ENCODE data around the gene ANKLE1. TPM values are rescaled to one million over a fixed set of nuclear protein-coding genes. Genes with fewer than 3 reads are reported as not detected.

ANKLE1 gene, protein sequence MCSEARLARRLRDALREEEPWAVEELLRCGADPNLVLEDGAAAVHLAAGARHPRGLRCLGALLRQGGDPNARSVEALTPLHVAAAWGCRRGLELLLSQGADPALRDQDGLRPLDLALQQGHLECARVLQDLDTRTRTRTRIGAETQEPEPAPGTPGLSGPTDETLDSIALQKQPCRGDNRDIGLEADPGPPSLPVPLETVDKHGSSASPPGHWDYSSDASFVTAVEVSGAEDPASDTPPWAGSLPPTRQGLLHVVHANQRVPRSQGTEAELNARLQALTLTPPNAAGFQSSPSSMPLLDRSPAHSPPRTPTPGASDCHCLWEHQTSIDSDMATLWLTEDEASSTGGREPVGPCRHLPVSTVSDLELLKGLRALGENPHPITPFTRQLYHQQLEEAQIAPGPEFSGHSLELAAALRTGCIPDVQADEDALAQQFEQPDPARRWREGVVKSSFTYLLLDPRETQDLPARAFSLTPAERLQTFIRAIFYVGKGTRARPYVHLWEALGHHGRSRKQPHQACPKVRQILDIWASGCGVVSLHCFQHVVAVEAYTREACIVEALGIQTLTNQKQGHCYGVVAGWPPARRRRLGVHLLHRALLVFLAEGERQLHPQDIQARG
- 15.0 and 16.5 TPM in 2 replicates for total RNA-seq (2021)
- long read RNA-seq, transcript ANKLE1-201 (9 exons, 3,218 nt) = major isoform, 8 of 56 reads
- long read RNA-seq, transcript ANKLE1-203 (8 exons, 1,821 nt) = minor isoform, 5 of 56 reads
- long read RNA-seq, partial matches to known transcripts = 25 of 56 reads
- long read RNA-seq, other reads (novel, unspliced or antisense) = 15 of 56 reads

DNA sequence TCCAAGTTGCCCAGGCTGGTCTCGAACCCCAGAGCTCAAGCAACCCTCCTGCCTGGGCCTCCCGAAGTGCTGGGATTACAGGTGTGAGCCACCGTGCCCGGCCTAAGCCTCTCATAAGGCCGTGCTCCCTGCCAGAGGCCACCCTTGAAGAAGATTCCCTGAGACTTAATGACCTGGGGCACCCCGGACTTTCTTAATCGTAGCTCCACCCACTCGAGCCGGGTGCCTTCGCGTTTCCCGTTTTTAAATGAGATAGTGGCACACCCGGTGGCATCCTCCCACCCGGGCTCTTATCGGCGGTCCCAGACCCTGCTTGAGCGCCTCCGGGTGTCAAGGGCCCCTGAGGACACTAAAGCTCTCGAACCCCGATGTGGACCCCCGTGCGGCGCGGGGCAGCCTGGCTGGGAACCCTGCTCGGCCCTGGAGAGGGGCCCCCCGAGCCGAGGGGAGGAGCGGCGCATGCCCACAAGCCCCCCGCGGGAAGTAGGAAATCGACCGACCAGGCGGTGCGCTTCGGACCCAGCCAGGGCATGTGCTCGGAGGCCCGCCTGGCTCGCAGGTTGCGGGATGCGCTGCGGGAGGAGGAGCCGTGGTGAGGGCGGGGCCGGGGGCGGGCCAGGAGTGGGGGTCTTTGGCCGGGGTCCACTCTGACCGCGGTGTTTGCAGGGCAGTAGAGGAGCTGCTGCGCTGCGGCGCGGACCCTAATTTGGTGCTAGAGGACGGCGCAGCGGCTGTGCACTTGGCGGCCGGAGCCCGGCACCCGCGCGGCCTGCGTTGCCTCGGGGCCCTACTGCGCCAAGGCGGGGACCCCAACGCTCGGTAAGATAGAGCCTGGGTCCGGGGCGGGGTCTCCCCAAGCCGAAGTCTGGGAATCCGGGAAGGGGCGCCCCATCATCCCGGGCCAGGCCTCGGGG lies at the start of gene ANKLE1:
Gene ANKLE1, plus strand, starts transcription at position 511 of the 914 bp plus-strand sequence. Its CDS starts 20 bp downstream, at position 531.
- Histone ChIP-seq H3T11ph (ENCODE audit: low read length) (no peak within 1 kb of the TSS), H3K4ac (ENCODE audit: low read depth, low read length) (no peak within 1 kb of the TSS), H3K27ac (ENCODE audit: insufficient read length, low read depth, low read length) (no peak within 1 kb of the TSS), H3K56ac (ENCODE audit: insufficient read length, low read depth, low read length) (no peak within 1 kb of the TSS), H2AK5ac (ENCODE audit: insufficient read length, low read length) (no peak within 1 kb of the TSS), H3K9me3 (ENCODE audit: control insufficient read depth, low read depth, low read length) (no peaks in the 10 kb centered on the region), H3K79me2 (ENCODE audit: insufficient read depth, low read length) (no peaks in the 10 kb centered on the region), H4K5ac (ENCODE audit: insufficient read length, low read depth, low read length) (no peak within 1 kb of the TSS), H3K9ac (ENCODE audit: extremely low read depth, insufficient read length, low read length) (no peak within 1 kb of the TSS), H3K4me1 (ENCODE audit: insufficient read depth, low read length) (no peaks in the 10 kb centered on the region), H3K23ac (ENCODE audit: insufficient read length, low read depth, low read length) (no peak within 1 kb of the TSS), H3K27me3 (ENCODE audit: insufficient read depth, low read length) (no peaks in the 10 kb centered on the region; the same call in 1 of the 2 replicates), H2BK20ac (ENCODE audit: low read depth, low read length, poor library complexity, severe bottlenecking) (no peak within 1 kb of the TSS), H3K4me2 (ENCODE audit: insufficient read depth, insufficient read length, low read length) (peak within 1 kb of the TSS; percentile 50), H2BK12ac (ENCODE audit: insufficient read length, low read depth, low read length) (no peak within 1 kb of the TSS), H2BK120ac (ENCODE audit: low read depth, low read length, poor library complexity, severe bottlenecking) (no peak within 1 kb of the TSS), H3K23me2 (ENCODE audit: insufficient read length, low read depth, low read length, poor library complexity, severe bottlenecking) (peaks cover 5% of the 10 kb centered on the region), H3K18ac (ENCODE audit: insufficient read length, low read depth, low read length) (peak within 1 kb of the TSS; percentile 52), H4K91ac (ENCODE audit: insufficient read length, low read depth, low read length) (no peak within 1 kb of the TSS), H2BK5ac (ENCODE audit: insufficient read length, low read length) (no peak within 1 kb of the TSS), H2AFZ (ENCODE audit: low read length) (no peak within 1 kb of the TSS), H4K8ac (replicated peaks; ENCODE audit: insufficient read length, low read depth, low read length) (no peak within 1 kb of the TSS), H2BK15ac (ENCODE audit: low read depth, low read length) (no peak within 1 kb of the TSS), H4K20me1 (ENCODE audit: control insufficient read depth, insufficient read depth, insufficient read length) (peaks cover 4% of the 10 kb centered on the region), H3K79me1 (ENCODE audit: insufficient read depth, low read depth, low read length, poor library complexity, severe bottlenecking) (no peaks in the 10 kb centered on the region), H3K14ac (ENCODE audit: insufficient read depth, low read length) (peak within 1 kb of the TSS; percentile 75)
- Mint-ChIP-seq H3K27me3 (ENCODE audit: low read depth) (peaks cover 7% of the 10 kb centered on the region), H3K4me3 (peak within 1 kb of the TSS; percentile 75 to 90), H3K9me3 (no peaks in the 10 kb centered on the region; a peak in 1 of 5 replicates), H3K4me1 (peaks cover 4 to 5% of the 10 kb centered on the region in 2 experiments; a peak in 2 of 4 replicates), H3K36me3 (ENCODE audit: insufficient read depth in 1 of 3, low read depth in 3 of 3) (peaks cover 35 to 39% (median 37%) of the 10 kb centered on the region in 3 experiments), H3K27ac (0 out of 7 replicates have a peak within 1 kb of the TSS, but pooled peaks of 1 of the 3 experiments have one; percentile 82)
- no CpG with 5 or more reads among the region's 75 CpGs for WGBS (ENCODE audit: extremely low coverage, insufficient read length, low lambda C conversion rate)
- TF ChIP-seq, protein P1, sequence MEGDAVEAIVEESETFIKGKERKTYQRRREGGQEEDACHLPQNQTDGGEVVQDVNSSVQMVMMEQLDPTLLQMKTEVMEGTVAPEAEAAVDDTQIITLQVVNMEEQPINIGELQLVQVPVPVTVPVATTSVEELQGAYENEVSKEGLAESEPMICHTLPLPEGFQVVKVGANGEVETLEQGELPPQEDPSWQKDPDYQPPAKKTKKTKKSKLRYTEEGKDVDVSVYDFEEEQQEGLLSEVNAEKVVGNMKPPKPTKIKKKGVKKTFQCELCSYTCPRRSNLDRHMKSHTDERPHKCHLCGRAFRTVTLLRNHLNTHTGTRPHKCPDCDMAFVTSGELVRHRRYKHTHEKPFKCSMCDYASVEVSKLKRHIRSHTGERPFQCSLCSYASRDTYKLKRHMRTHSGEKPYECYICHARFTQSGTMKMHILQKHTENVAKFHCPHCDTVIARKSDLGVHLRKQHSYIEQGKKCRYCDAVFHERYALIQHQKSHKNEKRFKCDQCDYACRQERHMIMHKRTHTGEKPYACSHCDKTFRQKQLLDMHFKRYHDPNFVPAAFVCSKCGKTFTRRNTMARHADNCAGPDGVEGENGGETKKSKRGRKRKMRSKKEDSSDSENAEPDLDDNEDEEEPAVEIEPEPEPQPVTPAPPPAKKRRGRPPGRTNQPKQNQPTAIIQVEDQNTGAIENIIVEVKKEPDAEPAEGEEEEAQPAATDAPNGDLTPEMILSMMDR (conservative IDR thresholded peaks at IDR 0.05) = no peak
- peak; percentile 77 for DNase-seq

Measured in H9 (cell line).